ENCODE measurements around the gene IL1A. TPM values are rescaled to one million over a fixed set of nuclear protein-coding genes. Genes with fewer than 3 reads are reported as not detected.

IL1A gene
- total and polyA plus RNA-seq, 4 donors, result 1.1 to 15.5 (median 2.4) TPM

DNA sequence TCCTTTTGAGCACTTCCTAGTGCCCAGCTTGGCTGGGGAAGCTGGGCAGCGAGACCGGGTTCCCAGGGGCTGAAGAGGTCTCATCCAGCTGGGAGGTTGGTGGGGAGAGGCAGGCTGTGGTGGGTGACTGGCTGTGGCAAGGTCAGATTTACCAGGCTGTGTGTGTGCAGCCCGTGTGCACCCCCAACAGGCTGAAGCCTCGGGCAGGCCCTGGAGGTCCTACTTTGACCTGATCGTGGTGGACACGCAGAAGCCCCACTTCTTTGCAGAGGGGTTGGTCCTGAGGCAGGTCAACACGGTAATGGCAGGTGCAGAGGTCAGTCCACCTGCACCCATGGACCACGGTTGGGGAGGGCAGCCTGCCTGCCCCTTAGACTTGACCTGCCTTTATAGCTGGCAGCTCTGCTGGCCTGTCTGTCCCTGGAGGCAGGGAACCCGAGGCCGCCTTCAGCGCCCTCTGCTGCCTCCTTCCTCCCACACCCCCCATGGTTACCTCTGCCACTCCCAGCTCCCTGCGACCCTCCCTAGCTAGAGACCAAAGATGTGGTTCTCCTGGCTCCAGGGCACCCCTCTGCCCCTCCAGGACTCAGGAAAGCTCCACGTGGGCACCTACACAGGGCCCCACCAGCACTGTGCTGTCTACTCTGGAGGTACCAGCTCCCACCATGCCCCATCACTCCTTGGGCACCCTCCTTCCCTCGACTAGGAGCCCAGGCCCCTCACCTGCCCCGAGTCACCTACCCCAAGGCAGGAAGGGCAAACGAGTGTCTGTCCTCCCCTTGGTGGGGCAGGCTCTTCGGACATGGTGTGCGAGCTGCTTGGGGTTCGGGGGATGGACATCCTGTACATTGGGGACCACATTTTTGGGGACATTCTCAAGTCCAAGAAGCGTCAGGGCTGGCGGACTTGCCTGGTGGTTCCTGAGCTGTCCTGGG, 59.4 kb downstream of the IL1A start:
- WGBS, 2 donors, result 72 to 83% methylated on average over 21 of the region's 21 CpGs
- Histone ChIP-seq H3K27me3 (ENCODE audit: control insufficient read depth in 3 of 3, insufficient read depth in 3 of 3, low read length in 2 of 3) (no peaks in the 10 kb centered on the region), H3K27ac (ENCODE audit: low read depth in 1 of 2, low read length in 1 of 2) (no peak overlapping the region), H3K4me3 (no peak overlapping the region), H3K9ac (ENCODE audit: insufficient read depth in 1 of 2, low read length in 2 of 2) (no peak overlapping the region), H3K9me3 (ENCODE audit: control insufficient read depth in 4 of 4, insufficient read depth in 3 of 4, low read length in 3 of 4) (no peaks in the 10 kb centered on the region), H3K36me3 (ENCODE audit: control insufficient read depth in 4 of 4, insufficient read depth in 4 of 4, low read length in 4 of 4) (no peaks in the 10 kb centered on the region), H3K4me1 (ENCODE audit: control insufficient read depth in 5 of 5, insufficient read depth in 5 of 5, low read length in 5 of 5) (peaks cover 0 to 9% (median 0%) of the 10 kb centered on the region in 5 donors)
- no peak for ATAC-seq (ENCODE audit: insufficient read depth, low FRiP score)
- DNase-seq, result no peak
- TF ChIP-seq, protein P1, sequence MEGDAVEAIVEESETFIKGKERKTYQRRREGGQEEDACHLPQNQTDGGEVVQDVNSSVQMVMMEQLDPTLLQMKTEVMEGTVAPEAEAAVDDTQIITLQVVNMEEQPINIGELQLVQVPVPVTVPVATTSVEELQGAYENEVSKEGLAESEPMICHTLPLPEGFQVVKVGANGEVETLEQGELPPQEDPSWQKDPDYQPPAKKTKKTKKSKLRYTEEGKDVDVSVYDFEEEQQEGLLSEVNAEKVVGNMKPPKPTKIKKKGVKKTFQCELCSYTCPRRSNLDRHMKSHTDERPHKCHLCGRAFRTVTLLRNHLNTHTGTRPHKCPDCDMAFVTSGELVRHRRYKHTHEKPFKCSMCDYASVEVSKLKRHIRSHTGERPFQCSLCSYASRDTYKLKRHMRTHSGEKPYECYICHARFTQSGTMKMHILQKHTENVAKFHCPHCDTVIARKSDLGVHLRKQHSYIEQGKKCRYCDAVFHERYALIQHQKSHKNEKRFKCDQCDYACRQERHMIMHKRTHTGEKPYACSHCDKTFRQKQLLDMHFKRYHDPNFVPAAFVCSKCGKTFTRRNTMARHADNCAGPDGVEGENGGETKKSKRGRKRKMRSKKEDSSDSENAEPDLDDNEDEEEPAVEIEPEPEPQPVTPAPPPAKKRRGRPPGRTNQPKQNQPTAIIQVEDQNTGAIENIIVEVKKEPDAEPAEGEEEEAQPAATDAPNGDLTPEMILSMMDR (IDR thresholded peaks at IDR 0.05; ENCODE audit: control extremely low read depth, extremely low read depth), result no peak

DNA sequence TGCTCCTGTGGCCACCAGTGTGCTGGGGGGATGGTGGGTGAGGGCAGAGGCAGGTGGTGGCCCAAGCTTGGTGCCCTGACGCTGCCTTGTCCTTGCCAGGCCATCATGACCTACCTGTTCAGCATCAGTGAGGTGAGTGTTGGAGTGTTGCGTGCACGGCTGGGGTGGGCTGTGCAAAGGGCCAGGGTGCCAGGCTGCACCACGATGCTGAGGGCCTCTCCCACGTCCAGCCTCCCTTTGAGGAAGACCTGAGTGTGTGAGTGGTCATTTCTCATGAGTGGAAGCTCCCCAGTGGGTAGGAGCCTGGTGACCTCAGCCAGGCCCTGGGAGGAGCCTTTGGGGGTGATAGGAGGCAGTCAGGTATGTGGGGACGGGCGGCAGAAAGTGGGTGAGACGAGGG, 60.3 kb downstream of the IL1A start:
- Histone ChIP-seq H3K9ac (ENCODE audit: insufficient read depth in 1 of 2, low read length in 2 of 2) (no peak overlapping the region), H3K4me1 (ENCODE audit: control insufficient read depth in 5 of 5, insufficient read depth in 5 of 5, low read length in 5 of 5) (peaks cover 0 to 9% (median 0%) of the 10 kb centered on the region in 5 donors), H3K27me3 (ENCODE audit: control insufficient read depth in 3 of 3, insufficient read depth in 3 of 3, low read length in 2 of 3) (no peaks in the 10 kb centered on the region), H3K27ac (ENCODE audit: low read depth in 1 of 2, low read length in 1 of 2) (no peak overlapping the region), H3K36me3 (ENCODE audit: control insufficient read depth in 4 of 4, insufficient read depth in 4 of 4, low read length in 4 of 4) (no peaks in the 10 kb centered on the region), H3K9me3 (ENCODE audit: control insufficient read depth in 4 of 4, insufficient read depth in 3 of 4, low read length in 3 of 4) (no peaks in the 10 kb centered on the region), H3K4me3 (no peak overlapping the region)
- no peak for ATAC-seq (ENCODE audit: insufficient read depth, low FRiP score)
- DNase-seq, result no peak
- 94 to 99% methylated on average over 8 of the region's 8 CpGs for WGBS, 2 donors
- TF ChIP-seq, protein P1 (IDR thresholded peaks at IDR 0.05; ENCODE audit: control extremely low read depth, extremely low read depth), result no peak

Other genes starting within 250 kb of the IL1A start
- 10 to 100 TPM; 20.9 to 26.4 TPM for gene POLR1B, start 242.0 kb downstream of the IL1A start, total RNA-seq
- 1 to 10 TPM; 4.9 to 9.4 TPM for gene POLR1B, start 242.0 kb downstream of the IL1A start, polyA plus RNA-seq
- 10 to 100 TPM in 1 of 2 donors, 1 to 10 TPM in 1; 3.0 to 46.6 TPM for gene CHCHD5, start 199.9 kb downstream of the IL1A start, total RNA-seq
- gene CHCHD5, start 199.9 kb downstream of the IL1A start, polyA plus RNA-seq, result 10 to 100 TPM; 43.4 to 45.5 TPM
- gene SLC20A1, start 138.6 kb downstream of the IL1A start, total RNA-seq, result 10 to 100 TPM; 34.8 to 51.4 TPM
- gene SLC20A1, start 138.6 kb downstream of the IL1A start, polyA plus RNA-seq, result 10 to 100 TPM; 26.2 to 42.3 TPM
- gene NT5DC4, start 63.5 kb downstream of the IL1A start, total RNA-seq, result under 1 TPM; 0.09 to 0.83 TPM
- under 1 TPM; 0.53 TPM for gene NT5DC4, start 63.5 kb downstream of the IL1A start, polyA plus RNA-seq
- gene CKAP2L, start 19.9 kb downstream of the IL1A start, total RNA-seq, result 1 to 10 TPM in 1 of 2 donors, under 1 TPM in 1; 0.58 to 4.0 TPM
- gene CKAP2L, start 19.9 kb downstream of the IL1A start, polyA plus RNA-seq, result under 1 TPM; 0.48 to 0.63 TPM
- 10 to 100 TPM in 1 of 2 donors, 1 to 10 TPM in 1; 3.8 to 19.9 TPM for gene IL1B, start 52.3 kb upstream of the IL1A start, total RNA-seq
- gene IL1B, start 52.3 kb upstream of the IL1A start, polyA plus RNA-seq, result 100 to 1,000 TPM in 1 of 2 donors, 1 to 10 TPM in 1; 6.5 to 482 TPM
- gene IL37, start 126.7 kb upstream of the IL1A start, total RNA-seq, result not detected
- 1 to 10 TPM in 1 of 2 donors, not detected in 1; 1.4 TPM for gene IL37, start 126.7 kb upstream of the IL1A start, polyA plus RNA-seq
- under 1 TPM in 1 of 2 donors, not detected in 1; 0.26 TPM for gene IL36G, start 193.5 kb upstream of the IL1A start, total RNA-seq
- under 1 TPM; 0.12 to 0.14 TPM for gene IL36G, start 193.5 kb upstream of the IL1A start, polyA plus RNA-seq
- gene IL36A, start 221.0 kb upstream of the IL1A start, total RNA-seq, result not detected
- not detected for gene IL36A, start 221.0 kb upstream of the IL1A start, polyA plus RNA-seq